Right lobe of liver (tissue), 6 donors: ENCODE data around the gene WDHD1. TPM values are rescaled to one million over a fixed set of nuclear protein-coding genes. Genes with fewer than 3 reads are reported as not detected.
"Not testable (repeated sequence)": the region's sequence is repeated elsewhere in the genome, so short reads cannot be mapped to it uniquely, and the experiment has no call there.

ENCODE experiments used
- ATAC-seq, 4 donors: fragments of 200-7000 bp; cut with Tn5 transposase; one replicate each; pipeline ENCODE4 v1.9.1; 2020; ENCODE audit warnings: mild to moderate bottlenecking in 4 of 4, moderate library complexity in 4 of 4
- DNase-seq, 3 donors: peaks; one replicate each; pipeline ENCODE4 v3.0.0-alpha.2; 2020
- H3K27ac ChIP-seq, 3 donors: fragments of 200-600 bp; one replicate each; pipeline ENCODE4 v1.8.0; 2022
- H3K27me3 ChIP-seq, 2 donors: fragments of 200-600 bp; one replicate each; pipeline ENCODE4 v1.8.0; 2022
- H3K36me3 ChIP-seq, 4 donors: fragments of 200-600 bp; sonication (generic) in 1 of 4; one replicate each; pipeline versions ENCODE4 v1.5.1 to v1.8.0; 2017 to 2022; ENCODE audit warnings: control low read depth in 1 of 4
- H3K4me1 ChIP-seq, 4 donors: fragments of 200-600 bp; sonication (generic) in 1 of 4; one replicate each; pipeline versions ENCODE4 v1.5.1 to v1.8.0; 2017 to 2022; ENCODE audit warnings: control low read depth in 1 of 4
- H3K4me3 ChIP-seq, 3 donors: fragments of 200-600 bp; one replicate each; pipeline ENCODE4 v1.8.0; 2022
- H3K9me3 ChIP-seq, 4 donors: fragments of 200-600 bp; sonication (generic) in 1 of 4; one replicate each; pipeline versions ENCODE4 v1.5.1 to v1.8.0; 2017 to 2022; ENCODE audit warnings: control low read depth in 1 of 4
- CTCF ChIP-seq, 4 donors: fragments of 200-600 bp in 3 of 4; fragments of 450-650 bp in 1 of 4; IDR thresholded peaks; one replicate each; pipeline versions ENCODE4 v1.5.1 to v1.8.0; 2016 to 2022; ENCODE audit warnings: antibody characterized with exemption in 4 of 4, mild to moderate bottlenecking in 2 of 4
- POLR2A ChIP-seq: fragments of 450-650 bp; IDR thresholded peaks from one replicate; pipeline ENCODE4 v1.6.1; 2017; ENCODE audit warnings: antibody characterized with exemption, mild to moderate bottlenecking
- WGBS: methylation state at CpG from one replicate; pipeline ENCODE4 v1.1.6; 2018; ENCODE audit warnings: low coverage, low lambda C conversion rate; ENCODE audit not compliant: insufficient coverage; ENCODE audit errors: missing lambda C conversion rate; 5-methylcytosine and 5-hydroxymethylcytosine counted together
- intact Hi-C, 2 donors: fragments of 100-400 bp; cut with DNase I; formaldehyde crosslinking; loops; one replicate each; pipeline versions ENCODE4 v1.11.2 to v1.14.1; 2022
- total RNA-seq, 6 experiments: library from RNA; depleted of rRNA in 2 of 6; stranded (reverse); fragments of >200 nt in 2 of 6; fragmentation: NEBNext Ultra II Directional in 3 of 6; extraction: Animal tissue kit (Norgen Biotek cat#: 25700) in 3 of 6; gene quantifications; one replicate each; pipeline versions ENCODE4 v1.1.0 to v1.2.4, GENCODE V29; 2016 to 2023
- donor health status: DM: no; HTN: yes; CAD: no.
- donor health status: DM: no; HTN: no; CAD: no.
- donor health status: DM: no; HTN: no; CAD: no.
- donor health status: DM: no; HTN: yes; CAD: no.
- donor health status: DM: no; HTN: yes; CAD: no.

WDHD1 gene
- total RNA-seq, 6 experiments from 2014 or later = 0.53 to 2.6 (median 1.3) TPM

- intact Hi-C loops = no loop called here
- H3K27ac ChIP-seq = no peak overlapping the region
- no peak for DNase-seq
- no peaks in the 10 kb centered on the region for H3K36me3 ChIP-seq
- no peaks in the 10 kb centered on the region for H3K4me1 ChIP-seq
- peak in 1 of 4 donors; percentile 37 for ATAC-seq
- TF ChIP-seq CTCF (IDR thresholded peaks at IDR 0.05) = no peak
- no peak for TF ChIP-seq POLR2A
- H3K27me3 ChIP-seq = no peaks in the 10 kb centered on the region
- H3K4me3 ChIP-seq = no peak overlapping the region
- H3K9me3 ChIP-seq = no peaks in the 10 kb centered on the region
These were observed 107.6 kb downstream of the WDHD1 start for GRCh38 chr14:54919330-54919729.

GRCh38 chr14:54918427-54918826 is 108.5 kb downstream of the WDHD1 start:
- no peak for DNase-seq
- no peak for TF ChIP-seq CTCF (IDR thresholded peaks at IDR 0.05)
- TF ChIP-seq POLR2A = no peak
- intact Hi-C loops = no loop called here
- H3K27ac ChIP-seq = no peak overlapping the region
- no peaks in the 10 kb centered on the region for H3K9me3 ChIP-seq
- 75% methylated on average over 5 of the region's 5 CpGs for WGBS
- no peaks in the 10 kb centered on the region for H3K27me3 ChIP-seq
- no peak overlapping the region for H3K4me3 ChIP-seq
- no peaks in the 10 kb centered on the region for H3K4me1 ChIP-seq
- H3K36me3 ChIP-seq = no peaks in the 10 kb centered on the region
- no peak for ATAC-seq

- intact Hi-C loops = no loop called here
- Histone ChIP-seq H3K27me3 (no peaks in the 10 kb centered on the region), H3K27ac (no peak overlapping the region), H3K36me3 (no peaks in the 10 kb centered on the region), H3K4me3 (no peak overlapping the region), H3K4me1 (no peaks in the 10 kb centered on the region), H3K9me3 (no peaks in the 10 kb centered on the region)
- 95% methylated on average over 1 of the region's 1 CpG for WGBS
- no peak for TF ChIP-seq CTCF (IDR thresholded peaks at IDR 0.05)
- no peak for TF ChIP-seq POLR2A
- DNase-seq (no peak), ATAC-seq (no peak)
These were observed 110.8 kb downstream of the WDHD1 start for GRCh38 chr14:54916101-54916500.

GRCh38 chr14:54909817-54910558 is 116.9 kb downstream of the WDHD1 start:
- Histone ChIP-seq H3K4me3 (no peak overlapping the region), H3K36me3 (no peaks in the 10 kb centered on the region), H3K27me3 (no peaks in the 10 kb centered on the region), H3K9me3 (no peaks in the 10 kb centered on the region), H3K4me1 (no peaks in the 10 kb centered on the region), H3K27ac (no peak overlapping the region)
- TF ChIP-seq CTCF (IDR thresholded peaks at IDR 0.05) = no peak
- no peak for TF ChIP-seq POLR2A
- DNase-seq (no peak), ATAC-seq (no peak)
- intact Hi-C loops = no loop called here
- WGBS = 87% methylated on average over 5 of the region's 5 CpGs

GRCh38 chr14:54908973-54909372 is 117.9 kb downstream of the WDHD1 start:
- H3K36me3 ChIP-seq, DNase-seq, H3K9me3 ChIP-seq, intact Hi-C loops, H3K27ac ChIP-seq, H3K27me3 ChIP-seq, H3K4me3 ChIP-seq, H3K4me1 ChIP-seq: not testable (repeated sequence)
- whole genome bisulfite sequencing = 82% methylated on average over 4 of the region's 4 CpGs
- peak in 2 of 4 donors; percentile 35 to 45 for ATAC-seq
